ENCODE results near the gene EVL. TPM values are rescaled to one million over a fixed set of nuclear protein-coding genes. Genes with fewer than 3 reads are reported as not detected.

The EVL gene
- total and polyA plus RNA-seq, 2 donors (not counting 1 experiment from before 2014, with no cell fraction given), result 23.5 to 28.1 TPM

DNA sequence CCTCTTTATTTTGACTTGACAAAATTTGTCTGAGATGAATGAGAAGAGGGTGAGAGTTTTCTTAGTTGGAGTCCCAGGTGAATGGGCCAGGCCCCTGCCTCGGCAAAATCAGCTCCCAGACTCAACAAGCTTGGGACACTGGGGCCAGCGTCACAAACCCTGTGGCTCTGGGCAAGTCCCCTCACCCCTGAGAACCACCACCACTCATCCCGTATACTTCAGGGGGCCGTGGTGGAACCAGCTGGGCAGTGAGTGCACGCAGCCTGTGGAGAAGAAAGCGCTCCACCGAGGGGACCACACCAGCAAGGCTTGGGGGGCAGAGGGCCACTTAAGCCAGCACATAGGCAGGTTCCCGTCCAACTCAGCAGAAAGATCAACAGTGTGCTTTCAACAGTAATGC, 54.0 kb downstream of the EVL start:
- Histone ChIP-seq H3K9me3 (ENCODE audit: control insufficient read depth, insufficient read depth, low read depth, low read length) (no peaks in the 10 kb centered on the region), H3K27ac (ENCODE audit: insufficient read depth, low read length) (no peak overlapping the region), H3K36me3 (ENCODE audit: control insufficient read depth, insufficient read depth, low read length) (peaks cover 1% of the 10 kb centered on the region), H3K9ac (ENCODE audit: insufficient read depth, low read length) (no peak overlapping the region), H4K20me1 (ENCODE audit: control insufficient read depth, extremely low read depth, insufficient read depth, low read length) (no peaks in the 10 kb centered on the region), H3K4me1 (ENCODE audit: control insufficient read depth, extremely low read depth, insufficient read depth, low read length) (no peaks in the 10 kb centered on the region), H2AFZ (ENCODE audit: low read length) (no peak overlapping the region), H3K4me3 (replicated peaks in 1 of 4; ENCODE audit: control extremely low read depth in 1 of 4, insufficient read depth in 1 of 4, low read depth in 3 of 4, low read length in 4 of 4) (no peak overlapping the region), H3K4me2 (ENCODE audit: extremely low read depth, insufficient read depth, low read length) (no peak overlapping the region), H3K79me2 (ENCODE audit: control insufficient read depth, insufficient read depth, low read length) (no peaks in the 10 kb centered on the region), H3K27me3 (ENCODE audit: control insufficient read depth, insufficient read depth, low read length) (no peaks in the 10 kb centered on the region)
- no peak for DNase-seq (ENCODE audit: low read depth in 2 of 2)
- TF ChIP-seq, protein P1, sequence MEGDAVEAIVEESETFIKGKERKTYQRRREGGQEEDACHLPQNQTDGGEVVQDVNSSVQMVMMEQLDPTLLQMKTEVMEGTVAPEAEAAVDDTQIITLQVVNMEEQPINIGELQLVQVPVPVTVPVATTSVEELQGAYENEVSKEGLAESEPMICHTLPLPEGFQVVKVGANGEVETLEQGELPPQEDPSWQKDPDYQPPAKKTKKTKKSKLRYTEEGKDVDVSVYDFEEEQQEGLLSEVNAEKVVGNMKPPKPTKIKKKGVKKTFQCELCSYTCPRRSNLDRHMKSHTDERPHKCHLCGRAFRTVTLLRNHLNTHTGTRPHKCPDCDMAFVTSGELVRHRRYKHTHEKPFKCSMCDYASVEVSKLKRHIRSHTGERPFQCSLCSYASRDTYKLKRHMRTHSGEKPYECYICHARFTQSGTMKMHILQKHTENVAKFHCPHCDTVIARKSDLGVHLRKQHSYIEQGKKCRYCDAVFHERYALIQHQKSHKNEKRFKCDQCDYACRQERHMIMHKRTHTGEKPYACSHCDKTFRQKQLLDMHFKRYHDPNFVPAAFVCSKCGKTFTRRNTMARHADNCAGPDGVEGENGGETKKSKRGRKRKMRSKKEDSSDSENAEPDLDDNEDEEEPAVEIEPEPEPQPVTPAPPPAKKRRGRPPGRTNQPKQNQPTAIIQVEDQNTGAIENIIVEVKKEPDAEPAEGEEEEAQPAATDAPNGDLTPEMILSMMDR (conservative IDR thresholded peaks at IDR 0.05 in 1 of 2, IDR thresholded peaks at IDR 0.05 in 1 of 2; ENCODE audit: low read depth in 1 of 2, low read length in 2 of 2), result no peak
- no peak for TF ChIP-seq EZH2 (IDR thresholded peaks at IDR 0.05; ENCODE audit: low read length, missing control alignments)

DNA sequence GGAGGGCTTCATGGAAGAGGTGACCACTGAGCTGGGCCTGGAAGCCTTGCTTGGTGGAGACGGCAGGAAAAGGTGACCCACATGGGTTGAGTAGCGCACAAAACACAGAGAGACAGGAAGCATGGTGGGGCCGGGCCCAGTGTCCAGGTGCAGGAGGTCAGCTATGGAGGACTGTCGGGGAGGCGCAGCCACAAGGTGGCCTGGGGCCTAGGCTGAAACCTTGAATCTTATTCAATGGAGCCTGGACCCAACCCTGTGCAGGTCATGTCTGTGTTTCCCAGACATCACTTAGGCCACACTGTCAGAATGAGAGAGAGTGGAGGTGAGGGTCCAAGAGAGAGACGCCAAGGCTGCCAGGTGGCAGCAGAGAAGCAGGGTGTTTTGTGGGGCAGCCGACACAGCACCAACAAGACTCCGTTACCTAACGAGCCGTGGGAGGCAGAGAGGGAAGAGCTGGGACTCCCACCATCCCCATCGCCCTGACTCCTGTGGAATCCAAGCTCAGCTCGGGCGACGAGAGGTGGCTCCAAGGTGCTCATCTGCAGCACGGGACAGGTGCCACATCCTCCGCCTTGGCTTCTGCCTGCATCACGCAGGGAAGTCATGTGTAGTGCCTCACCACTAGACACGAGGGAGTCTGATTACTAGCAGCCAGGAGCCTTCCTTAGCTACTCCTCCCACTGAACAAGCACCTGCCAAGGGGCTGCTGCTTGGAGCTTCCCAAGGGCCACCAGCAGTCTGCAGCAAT, 55.5 kb downstream of the EVL start:
- Histone ChIP-seq H3K36me3 (ENCODE audit: control insufficient read depth, insufficient read depth, low read length) (peaks cover 3% of the 10 kb centered on the region), H3K4me3 (replicated peaks in 1 of 4; ENCODE audit: control extremely low read depth in 1 of 4, insufficient read depth in 1 of 4, low read depth in 3 of 4, low read length in 4 of 4) (no peak overlapping the region), H4K20me1 (ENCODE audit: control insufficient read depth, extremely low read depth, insufficient read depth, low read length) (no peaks in the 10 kb centered on the region), H3K9me3 (ENCODE audit: control insufficient read depth, insufficient read depth, low read depth, low read length) (no peaks in the 10 kb centered on the region), H3K79me2 (ENCODE audit: control insufficient read depth, insufficient read depth, low read length) (no peaks in the 10 kb centered on the region), H2AFZ (ENCODE audit: low read length) (no peak overlapping the region), H3K4me1 (ENCODE audit: control insufficient read depth, extremely low read depth, insufficient read depth, low read length) (no peaks in the 10 kb centered on the region), H3K27ac (ENCODE audit: insufficient read depth, low read length) (no peak overlapping the region), H3K9ac (ENCODE audit: insufficient read depth, low read length) (no peak overlapping the region), H3K4me2 (ENCODE audit: extremely low read depth, insufficient read depth, low read length) (no peak overlapping the region), H3K27me3 (ENCODE audit: control insufficient read depth, insufficient read depth, low read length) (no peaks in the 10 kb centered on the region)
- DNase-seq (ENCODE audit: low read depth in 2 of 2), result no peak
- TF ChIP-seq, protein P1 (conservative IDR thresholded peaks at IDR 0.05 in 1 of 2, IDR thresholded peaks at IDR 0.05 in 1 of 2; ENCODE audit: low read depth in 1 of 2, low read length in 2 of 2), result no peak
- no peak for TF ChIP-seq EZH2 (IDR thresholded peaks at IDR 0.05; ENCODE audit: low read length, missing control alignments)

DNA sequence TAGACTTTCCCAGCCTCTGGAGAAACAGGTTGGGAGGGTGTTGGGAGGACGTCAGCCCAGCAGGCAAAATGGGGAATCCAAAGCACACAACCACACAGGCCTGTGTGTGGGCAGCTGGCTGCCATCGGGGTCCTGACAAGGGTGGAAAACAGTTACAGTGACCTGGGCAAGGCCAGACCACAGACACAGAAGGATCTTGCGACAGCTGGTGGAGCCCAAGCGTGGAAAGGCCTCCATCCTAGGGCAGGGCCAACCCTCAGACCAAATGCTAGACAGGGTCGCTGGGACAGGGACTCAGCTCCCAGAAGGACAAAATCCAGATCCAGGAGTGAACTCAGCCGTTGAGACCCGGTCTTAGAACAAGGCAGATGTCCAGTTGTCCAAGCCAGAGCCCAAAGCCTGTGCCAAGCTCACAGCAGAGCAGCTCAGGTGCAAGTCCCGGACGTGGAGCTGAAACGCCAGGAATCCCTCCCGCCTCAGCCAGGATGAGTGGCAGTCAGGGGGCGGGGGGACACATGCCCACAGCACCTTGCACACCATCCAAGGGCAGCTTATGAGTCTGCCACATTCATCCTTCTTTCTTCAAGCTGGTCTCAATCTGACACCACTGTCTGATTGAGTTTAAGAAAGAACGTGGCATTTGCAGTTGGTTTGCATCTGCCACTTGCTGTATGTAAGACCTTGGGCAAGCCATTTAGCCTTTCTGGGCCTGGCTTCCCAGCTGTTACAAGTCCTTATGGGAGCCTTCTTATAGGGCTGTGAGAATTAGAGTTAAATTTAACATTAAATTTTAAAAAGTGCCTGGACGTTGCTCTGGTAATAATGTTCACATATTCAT, 56.6 kb downstream of the EVL start:
- Histone ChIP-seq H3K9ac (ENCODE audit: insufficient read depth, low read length) (no peak overlapping the region), H3K79me2 (ENCODE audit: control insufficient read depth, insufficient read depth, low read length) (no peaks in the 10 kb centered on the region), H2AFZ (ENCODE audit: low read length) (no peak overlapping the region), H4K20me1 (ENCODE audit: control insufficient read depth, extremely low read depth, insufficient read depth, low read length) (no peaks in the 10 kb centered on the region), H3K9me3 (ENCODE audit: control insufficient read depth, insufficient read depth, low read depth, low read length) (no peaks in the 10 kb centered on the region), H3K36me3 (ENCODE audit: control insufficient read depth, insufficient read depth, low read length) (peaks cover 3% of the 10 kb centered on the region), H3K4me1 (ENCODE audit: control insufficient read depth, extremely low read depth, insufficient read depth, low read length) (no peaks in the 10 kb centered on the region), H3K27me3 (ENCODE audit: control insufficient read depth, insufficient read depth, low read length) (no peaks in the 10 kb centered on the region), H3K4me2 (ENCODE audit: extremely low read depth, insufficient read depth, low read length) (no peak overlapping the region), H3K4me3 (replicated peaks in 1 of 4; ENCODE audit: control extremely low read depth in 1 of 4, insufficient read depth in 1 of 4, low read depth in 3 of 4, low read length in 4 of 4) (no peak overlapping the region), H3K27ac (ENCODE audit: insufficient read depth, low read length) (no peak overlapping the region)
- no peak for DNase-seq (ENCODE audit: low read depth in 2 of 2)
- TF ChIP-seq EZH2 (IDR thresholded peaks at IDR 0.05; ENCODE audit: low read length, missing control alignments), result no peak
- TF ChIP-seq, protein P1 (conservative IDR thresholded peaks at IDR 0.05 in 1 of 2, IDR thresholded peaks at IDR 0.05 in 1 of 2; ENCODE audit: low read depth in 1 of 2, low read length in 2 of 2), result no peak

Measured in fibroblast of lung (primary cell).